HG02678 (cell line): ENCODE data around the gene GRIP1.

Experiments
- ATAC-seq: cut with Tn5 transposase; IDR thresholded peaks from one replicate; pipeline ENCODE4 v1.9.1; 2021; ENCODE audit warnings: mild to moderate bottlenecking, moderate library complexity; ENCODE audit not compliant: unreplicated experiment

The GRIP1 gene

DNA sequence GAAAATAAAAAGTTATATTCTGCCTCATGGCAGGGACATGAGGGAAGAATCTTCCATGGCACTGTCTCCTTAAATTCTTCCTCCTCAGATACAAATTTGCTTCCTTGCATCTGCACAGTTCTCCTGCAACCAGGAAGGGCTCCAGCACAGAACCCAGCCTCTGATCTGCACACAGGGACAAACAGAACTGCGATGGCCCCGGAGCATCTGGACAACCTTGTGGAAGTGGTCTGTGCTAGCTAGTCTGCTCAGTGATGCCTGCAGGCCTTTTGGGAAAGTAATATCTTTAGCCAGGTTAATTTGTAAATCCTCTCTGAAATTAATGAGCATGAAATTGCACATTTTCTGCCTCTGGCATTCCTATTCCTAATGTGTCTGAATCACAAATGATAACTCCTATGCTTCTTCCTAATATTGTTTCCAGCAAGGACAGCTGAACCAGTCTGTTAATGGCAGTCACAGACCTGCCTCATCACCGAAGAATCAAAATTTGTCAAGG, 74.8 kb downstream of the GRIP1 start:
- ATAC-seq: no peak

DNA sequence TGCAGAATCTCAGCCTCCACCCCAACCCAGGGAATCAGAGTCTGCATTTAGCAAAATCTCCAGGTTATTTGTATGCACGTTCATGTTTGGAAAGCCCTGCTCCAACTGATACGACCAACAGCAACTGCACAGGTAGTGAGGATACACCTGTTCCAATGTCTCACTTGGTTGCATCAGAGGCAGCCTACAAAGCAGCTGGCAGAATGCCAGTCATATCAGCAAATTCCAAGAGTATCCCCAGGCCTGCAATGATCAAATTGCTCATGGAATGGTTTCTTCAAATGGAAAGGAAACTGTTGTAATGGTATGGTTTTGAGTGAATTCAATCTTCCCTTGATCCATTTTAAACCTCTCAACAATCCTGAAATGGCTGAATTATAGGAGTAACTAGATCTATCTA, 75.4 kb downstream of the GRIP1 start:
- ATAC-seq: no peak

GRCh38 chr12:66602483-66603143, 76.3 kb downstream of the GRIP1 start:
- no peak for ATAC-seq

DNA sequence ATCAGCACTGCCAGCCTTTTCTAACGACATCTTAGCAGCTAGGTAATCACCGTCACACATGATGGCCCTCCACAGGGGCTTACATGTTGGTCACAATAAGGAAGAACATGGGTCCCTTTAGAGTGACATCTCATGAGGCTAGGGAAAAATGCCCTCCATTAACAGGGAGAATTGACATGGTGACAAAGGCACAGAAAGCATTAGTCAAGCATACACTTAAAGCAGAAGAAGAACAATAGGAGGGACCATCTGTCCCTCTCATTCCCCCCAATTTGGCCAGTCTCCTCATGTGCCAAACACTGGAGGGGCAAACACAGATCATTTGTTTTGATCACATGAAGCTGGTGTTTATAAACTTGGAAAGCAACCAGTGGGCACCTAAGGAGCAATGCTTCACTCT, 78.0 kb downstream of the GRIP1 start:
- no peak for ATAC-seq

DNA sequence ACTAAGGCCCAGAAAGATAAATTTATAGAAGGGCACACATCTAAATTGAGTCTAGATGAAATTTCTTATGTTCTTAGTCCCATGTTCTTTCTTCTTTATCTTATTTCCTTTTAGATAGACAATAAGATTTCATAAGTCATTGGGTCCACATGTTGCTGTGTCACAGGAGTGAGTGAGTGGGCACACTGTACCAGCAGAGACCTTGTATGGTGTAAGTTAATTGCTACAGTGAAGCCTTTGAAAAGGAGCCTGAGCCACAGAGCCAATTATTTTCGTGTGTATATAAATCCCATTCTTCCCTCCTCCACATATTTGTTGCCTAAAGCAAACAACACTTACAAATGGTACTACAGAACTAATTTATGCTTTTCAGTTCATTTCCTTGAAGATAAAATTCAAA, 79.1 kb downstream of the GRIP1 start:
- no peak for ATAC-seq

DNA sequence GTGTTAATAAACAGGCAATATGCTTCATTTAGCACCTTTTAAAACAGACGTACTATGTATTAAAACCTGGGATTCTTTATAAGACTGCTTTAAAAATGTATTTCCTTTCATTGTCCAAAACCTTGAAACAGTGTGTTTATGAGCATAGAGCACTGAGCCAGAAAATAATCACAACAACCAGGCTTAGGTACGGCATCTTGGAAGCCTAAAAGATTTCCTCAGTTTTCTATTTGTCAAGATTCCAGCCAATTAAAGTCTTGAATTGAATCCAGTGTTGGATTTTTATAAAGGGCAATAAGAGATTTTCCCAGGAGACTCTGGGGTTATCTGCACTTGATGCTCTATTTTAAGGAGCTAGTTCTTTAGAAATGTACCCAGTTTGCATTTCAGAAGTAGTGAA, 80.3 kb downstream of the GRIP1 start:
- ATAC-seq: no peak

DNA sequence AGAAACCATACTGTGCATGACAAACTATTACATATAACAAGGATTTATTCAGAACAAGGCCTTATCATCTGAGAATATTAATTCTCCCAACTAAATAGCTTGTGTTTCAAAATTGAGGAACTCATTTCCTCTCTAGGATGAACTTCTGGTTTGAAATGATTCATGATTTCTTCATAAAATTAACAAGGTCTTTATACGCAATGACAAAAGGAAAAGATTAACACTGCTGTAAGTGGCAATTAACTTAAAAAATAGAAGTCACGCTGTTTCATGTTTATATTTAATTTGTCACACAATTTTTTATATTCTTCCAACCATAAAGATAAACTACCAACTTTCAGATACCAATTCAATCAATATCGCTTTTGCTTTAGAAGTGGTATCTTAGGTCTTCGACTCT, 80.8 kb downstream of the GRIP1 start:
- no peak for ATAC-seq

DNA sequence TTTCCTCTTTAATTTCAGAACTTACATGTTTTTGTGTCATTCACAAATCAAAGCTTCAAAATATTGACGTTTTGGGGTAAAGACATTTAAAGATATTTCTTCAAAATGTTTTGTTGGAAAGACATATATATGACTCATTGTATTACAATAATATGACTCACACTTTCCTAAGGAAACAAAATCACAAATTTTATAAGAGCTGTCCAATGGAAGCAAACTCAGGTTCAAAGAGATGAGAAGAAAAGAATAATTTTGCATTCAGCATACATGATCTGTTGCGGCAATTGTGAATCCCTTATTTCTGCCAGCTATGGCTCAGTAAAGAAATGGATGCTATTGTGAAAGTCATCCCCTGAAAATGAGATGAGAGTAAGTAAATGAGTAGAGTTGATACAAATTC, 82.7 kb downstream of the GRIP1 start:
- ATAC-seq: no peak

DNA sequence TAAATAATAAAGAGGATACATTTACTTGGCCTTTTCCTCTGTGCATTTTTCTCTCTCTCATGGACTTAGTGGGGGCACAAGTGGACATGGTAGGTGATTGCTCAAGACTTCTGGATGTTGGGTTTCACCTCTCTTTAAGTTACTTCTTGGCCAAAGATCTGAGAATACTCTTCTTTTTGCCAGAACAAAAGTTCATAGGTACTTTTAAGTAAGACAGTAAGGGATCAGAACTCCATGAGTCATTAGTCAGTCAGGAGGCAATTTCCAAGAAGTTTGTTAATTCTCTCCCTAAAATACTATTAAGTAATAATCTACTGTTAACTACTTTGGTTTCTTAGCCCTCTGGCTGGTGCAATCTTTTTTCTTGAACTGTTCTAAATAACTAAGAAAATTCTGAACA, 84.2 kb downstream of the GRIP1 start:
- no peak for ATAC-seq

GRCh38 chr12:66590275-66590985, 88.4 kb downstream of the GRIP1 start:
- no peak for ATAC-seq

DNA sequence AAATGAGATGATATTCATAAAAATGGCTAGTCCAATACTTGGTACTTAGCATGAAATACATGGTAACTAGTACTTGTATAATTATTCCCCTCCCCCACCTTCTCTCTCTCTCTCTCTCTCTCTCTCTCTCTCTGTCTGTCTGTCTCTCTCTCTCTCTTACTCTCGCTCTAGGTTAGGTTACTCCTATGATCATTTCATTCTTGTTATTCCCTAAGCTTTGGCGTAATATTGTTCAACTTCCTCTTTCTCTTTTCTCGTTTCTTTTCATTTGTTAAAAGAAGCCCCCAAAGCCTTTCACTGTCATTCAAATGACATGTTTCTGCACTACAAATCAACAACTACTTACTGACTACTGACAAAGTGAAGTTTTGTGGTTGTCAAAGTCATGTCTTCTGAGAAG, 89.8 kb downstream of the GRIP1 start:
- no peak for ATAC-seq

DNA sequence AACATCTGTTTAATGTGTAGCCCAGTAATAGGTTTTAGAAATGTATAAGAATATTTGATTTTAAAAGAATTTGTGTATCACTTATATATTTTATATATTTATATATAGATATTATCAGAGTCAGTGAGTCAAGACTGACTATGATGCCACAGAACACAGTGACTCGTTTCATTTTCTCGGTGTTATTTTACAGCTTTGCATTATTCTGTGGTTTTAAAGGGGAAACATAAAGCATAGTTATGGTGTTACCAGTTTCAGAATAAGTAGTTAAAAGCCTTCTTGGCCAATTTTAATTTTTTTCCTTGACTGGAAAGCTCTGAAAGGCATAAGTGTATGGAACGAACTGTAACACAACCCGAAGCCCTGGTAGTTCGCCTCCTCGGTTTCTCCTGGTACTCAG, 91.0 kb downstream of the GRIP1 start:
- ATAC-seq: no peak

DNA sequence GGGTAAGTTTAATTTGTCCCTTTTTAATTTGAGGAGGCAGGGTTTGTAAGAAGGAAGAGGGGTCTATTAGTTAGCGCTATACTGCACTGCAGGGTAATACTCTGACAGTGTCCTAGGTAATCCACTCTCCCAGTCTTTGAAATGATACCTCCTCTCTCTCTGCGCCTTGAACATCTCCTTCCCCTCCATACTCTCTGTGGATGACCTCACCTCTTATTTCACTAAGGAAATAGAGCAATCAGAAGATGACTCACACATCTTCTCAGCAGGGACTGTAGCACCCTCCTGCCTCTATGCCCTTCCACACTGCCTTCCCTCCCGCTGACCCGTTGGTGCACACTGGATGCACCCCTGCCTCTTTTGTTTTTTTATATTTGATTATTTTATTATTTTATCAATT, 94.2 kb downstream of the GRIP1 start:
- ATAC-seq: no peak

GRCh38 chr12:66573605-66574004, 105.3 kb downstream of the GRIP1 start:
- ATAC-seq: no peak

- ATAC-seq: no peak
These were observed 106.0 kb downstream of the GRIP1 start for GRCh38 chr12:66572845-66573244.

DNA sequence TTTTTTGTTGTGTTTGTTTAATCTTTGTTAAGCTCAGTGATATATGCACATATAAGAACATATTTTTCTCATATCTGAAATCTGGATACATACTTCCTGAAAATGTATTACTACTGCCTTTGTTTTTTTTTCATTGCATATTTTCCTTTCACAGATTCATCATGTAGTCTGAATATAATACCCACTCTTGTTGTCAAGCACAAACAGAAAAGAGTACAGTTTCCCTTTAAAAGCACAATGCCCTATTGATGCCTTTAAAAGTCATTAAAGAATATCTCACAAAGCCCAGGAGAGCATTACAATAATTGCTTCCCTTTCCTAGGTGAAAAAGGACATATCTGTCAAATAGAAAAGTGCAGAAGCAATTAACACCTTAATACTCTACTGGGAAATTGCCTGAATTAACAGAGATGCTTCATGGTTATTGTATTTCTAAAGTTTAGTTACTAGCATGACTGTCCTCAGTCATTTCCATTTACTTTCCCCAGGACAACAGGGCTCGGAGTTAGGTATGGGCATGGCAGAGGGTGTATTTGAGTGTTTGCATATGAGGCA, 107.4 kb downstream of the GRIP1 start:
- no peak for ATAC-seq

DNA sequence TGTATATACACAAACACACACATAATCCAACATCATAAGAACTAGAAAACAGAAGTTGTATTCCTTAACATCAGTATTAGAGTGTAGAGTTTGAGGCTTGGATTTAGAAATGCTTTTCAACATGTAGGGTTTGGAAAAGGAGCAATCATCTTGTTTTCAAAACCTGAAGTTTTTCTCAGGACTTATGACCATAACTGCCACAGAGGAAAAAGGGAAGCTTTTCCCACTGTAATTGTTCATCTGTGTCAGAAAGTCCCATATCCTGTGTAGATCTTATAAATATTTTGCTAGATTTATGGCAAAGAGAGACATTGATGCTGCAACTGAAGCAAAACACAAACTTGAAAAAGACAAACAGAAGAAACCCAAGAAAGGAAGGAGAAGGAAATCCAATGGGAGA, 115.7 kb downstream of the GRIP1 start:
- ATAC-seq: no peak

- ATAC-seq: no peak
These were observed 123.8 kb downstream of the GRIP1 start for GRCh38 chr12:66555113-66555512.

DNA sequence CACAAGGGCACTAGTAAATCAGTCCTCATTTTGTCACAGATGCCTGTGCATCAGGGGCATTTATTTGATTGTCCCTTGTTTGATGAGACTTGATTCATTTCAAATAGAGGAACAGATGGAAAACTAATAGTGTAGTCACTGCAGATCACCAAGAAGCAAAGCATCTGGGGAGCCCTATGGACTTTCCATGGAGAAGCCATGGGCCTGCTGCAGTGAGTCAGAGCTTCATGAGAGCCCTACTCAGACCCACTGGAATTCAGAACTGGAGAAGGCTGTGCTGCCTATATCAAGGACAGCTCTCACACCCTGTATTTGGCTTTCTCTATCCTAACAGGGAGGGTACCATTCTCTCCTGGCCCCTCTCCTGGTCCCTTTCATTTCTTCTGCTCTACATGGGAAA, 126.2 kb downstream of the GRIP1 start:
- no peak for ATAC-seq

DNA sequence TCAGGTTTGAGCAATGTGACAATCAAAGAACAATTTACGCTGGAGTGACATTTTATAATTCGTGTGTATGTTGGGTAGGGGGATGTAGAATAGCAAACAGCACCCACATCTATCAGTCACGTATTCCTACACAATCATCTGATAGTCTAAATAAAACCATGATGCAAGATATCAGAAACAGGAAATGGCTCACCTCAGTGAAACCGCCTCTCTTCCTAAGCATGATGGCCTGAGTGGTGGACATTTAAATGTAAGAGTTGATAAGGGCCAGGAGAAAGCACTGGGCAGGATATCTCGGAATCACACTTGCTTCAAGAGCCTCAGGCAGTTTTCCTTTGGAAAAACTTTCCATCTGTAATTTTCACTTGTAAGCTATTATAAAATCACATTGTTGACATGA, 128.2 kb downstream of the GRIP1 start:
- ATAC-seq: no peak

- no peak for ATAC-seq
These were observed 129.9 kb downstream of the GRIP1 start for GRCh38 chr12:66549050-66549389.

GRCh38 chr12:66548338-66549049, 130.4 kb downstream of the GRIP1 start:
- no peak for ATAC-seq
